Peyer's patch (tissue), 4 donors: ENCODE data around the gene RBP5. TPM values are rescaled to one million over a fixed set of nuclear protein-coding genes. Genes with fewer than 3 reads are reported as not detected.
A peak's percentile ranks its signal among the peaks of the same experiment; 100 is the strongest.

Source experiments
- DNase-seq, 3 donors: peaks; one replicate each; pipeline ENCODE4 v3.0.0-alpha.2; 2017 to 2019
- H3K27ac ChIP-seq, 4 donors: fragments of 200-600 bp; sonication (generic); one replicate each; pipeline ENCODE4 v1.5.1; 2016 to 2019
- H3K27me3 ChIP-seq, 2 donors: fragments of 200-600 bp; sonication (generic); one replicate each; pipeline ENCODE4 v1.5.1; 2019
- H3K36me3 ChIP-seq, 3 donors: fragments of 200-600 bp; sonication (generic); one replicate each; pipeline ENCODE4 v1.5.1; 2016 to 2019
- H3K4me1 ChIP-seq, 4 donors: fragments of 200-600 bp; sonication (generic); one replicate each; pipeline ENCODE4 v1.5.1; 2016 to 2019
- H3K4me3 ChIP-seq, 4 donors: fragments of 200-600 bp; sonication (generic); 1 replicate in 3 of 4; 2 replicates in 1 of 4; pipeline ENCODE4 v1.5.1; 2016 to 2019; ENCODE audit warnings: mild to moderate bottlenecking in 1 of 4
- H3K9me3 ChIP-seq, 4 donors: fragments of 200-600 bp; sonication (generic); one replicate each; pipeline ENCODE4 v1.5.1; 2016 to 2019; ENCODE audit warnings: mild to moderate bottlenecking in 1 of 4
- CTCF ChIP-seq, 6 experiments: fragments of 450-650 bp in 4 of 6; fragments of 200-600 bp in 2 of 6; sonication (generic) in 1 of 6; IDR thresholded peaks; one replicate each; pipeline ENCODE4 v1.5.1; 2017 to 2019; ENCODE audit warnings: antibody characterized with exemption in 6 of 6, mild to moderate bottlenecking in 3 of 6, moderate library complexity in 1 of 6
- POLR2A ChIP-seq, 2 donors: fragments of 450-650 bp; IDR thresholded peaks; one replicate each; pipeline ENCODE4 v1.5.1; 2017; ENCODE audit warnings: antibody characterized with exemption in 2 of 2, mild to moderate bottlenecking in 2 of 2, moderate library complexity in 2 of 2
- total RNA-seq, 4 donors: library from RNA; depleted of rRNA; stranded (reverse); fragments of >200 nt; gene quantifications; one replicate each; pipeline ENCODE4 v1.1.0, GENCODE V29; 2016

The RBP5 gene
- 10 to 100 TPM in 1 of 4 donors, 1 to 10 TPM in 2, not detected in 1; 3.7 to 64.4 (median 4.3) TPM for total RNA-seq

GRCh38 chr12:7128681-7129286 is at the start of gene RBP5:
TSS of gene RBP5 (minus strand) at chr12:7128889. CDS start at chr12:7128775, 114 bp downstream.
- Histone ChIP-seq H3K9me3 (no peaks in the 10 kb centered on the region), H3K4me1 (peaks cover 0 to 26% (median 7%) of the 10 kb centered on the region in 4 donors), H3K27me3 (no peaks in the 10 kb centered on the region), H3K4me3 (peak within 1 kb of the TSS; percentile 52 to 71 (median 62)), H3K27ac (peak within 1 kb of the TSS; percentile 69 to 85 (median 72)), H3K36me3 (no peaks in the 10 kb centered on the region)
- TF ChIP-seq CTCF (IDR thresholded peaks at IDR 0.05) (no peak), POLR2A (IDR thresholded peaks at IDR 0.05) (no peak)
- DNase-seq, result peak in 1 of 3 donors; percentile 27

GRCh38 chr12:7178481-7178880 is 49.8 kb upstream of the RBP5 start:
- no peak overlapping the region for H3K4me3 ChIP-seq
- no peaks in the 10 kb centered on the region for H3K9me3 ChIP-seq
- no peak for TF ChIP-seq CTCF (IDR thresholded peaks at IDR 0.05)
- no peak for DNase-seq
- H3K4me1 ChIP-seq, result no peaks in the 10 kb centered on the region
- no peaks in the 10 kb centered on the region for H3K27me3 ChIP-seq
- H3K27ac ChIP-seq, result no peak overlapping the region
- no peaks in the 10 kb centered on the region for H3K36me3 ChIP-seq

- no peak overlapping the region for H3K27ac ChIP-seq
- no peaks in the 10 kb centered on the region for H3K27me3 ChIP-seq
- no peak for DNase-seq
- no peaks in the 10 kb centered on the region for H3K36me3 ChIP-seq
- H3K9me3 ChIP-seq, result peaks cover 0 to 9% (median 0%) of the 10 kb centered on the region in 4 donors
- TF ChIP-seq POLR2A (IDR thresholded peaks at IDR 0.05), result no peak
- no peak for TF ChIP-seq CTCF (IDR thresholded peaks at IDR 0.05)
- H3K4me1 ChIP-seq, result no peaks in the 10 kb centered on the region
- no peak overlapping the region for H3K4me3 ChIP-seq
These were observed 47.9 kb upstream of the RBP5 start for GRCh38 chr12:7176595-7176994.

- H3K27me3 ChIP-seq, result no peaks in the 10 kb centered on the region
These were observed 46.8 kb upstream of the RBP5 start for GRCh38 chr12:7175493-7175892.

GRCh38 chr12:7171854-7172253 is 43.2 kb upstream of the RBP5 start:
- Histone ChIP-seq H3K9me3 (peaks cover 0 to 20% (median 1%) of the 10 kb centered on the region in 4 donors), H3K27me3 (no peaks in the 10 kb centered on the region), H3K27ac (no peak overlapping the region), H3K36me3 (no peaks in the 10 kb centered on the region), H3K4me3 (no peak overlapping the region), H3K4me1 (no peaks in the 10 kb centered on the region)
- DNase-seq, result no peak
- TF ChIP-seq POLR2A (IDR thresholded peaks at IDR 0.05) (no peak), CTCF (IDR thresholded peaks at IDR 0.05) (no peak)

More at GRCh38 chr12:7175493-7175892, 46.8 kb upstream of the RBP5 start:
- no peaks in the 10 kb centered on the region for H3K4me1 ChIP-seq
- H3K9me3 ChIP-seq, result peaks cover 0 to 9% (median under 1%) of the 10 kb centered on the region in 4 donors
- no peak overlapping the region for H3K27ac ChIP-seq
- DNase-seq, result no peak
- no peaks in the 10 kb centered on the region for H3K36me3 ChIP-seq
- H3K4me3 ChIP-seq, result no peak overlapping the region
- TF ChIP-seq CTCF (IDR thresholded peaks at IDR 0.05) (no peak), POLR2A (IDR thresholded peaks at IDR 0.05) (no peak)
